IMR-90 (cell line): ENCODE results near the gene DYNC1H1. TPM values are rescaled to one million over a fixed set of nuclear protein-coding genes. Genes with fewer than 3 reads are reported as not detected.

Experiments
- ATAC-seq: fragments of 200-7000 bp; cut with Tn5 transposase; 2 replicates; pipeline ENCODE4 v1.9.1; 2020; ENCODE audit warnings: low read depth, mild to moderate bottlenecking, moderate library complexity
- BruUV-seq: library from RNA; stranded (reverse); fragments of 400-500 nt; replicated peaks from 2 replicates; lab custom pipeline; 2021; lab: Mats Ljungman, UMichigan
- CTCF ChIA-PET: fragments of 300-600 bp; formaldehyde crosslinking; extraction: SDS; loops from one replicate; lab custom pipeline; 2021; ENCODE audit warnings: antibody characterized with exemption; lab: Yijun Ruan, JAX
- POLR2A ChIA-PET: fragments of 300-600 bp; sonication (Branson Sonifier 250); formaldehyde crosslinking; loops from one replicate; lab custom pipeline; 2022; ENCODE audit warnings: antibody characterized with exemption; ENCODE audit not compliant: unreplicated experiment; lab: Charles Lee
- DNase-seq: peaks from one replicate; pipeline ENCODE4 v3.0.0; 2013
- H2AFZ ChIP-seq: replicated peaks from 2 replicates; pipeline ENCODE3; 2013; ENCODE audit warnings: low read length, mild to moderate bottlenecking; ENCODE audit not compliant: poor library complexity
- H2AK5ac ChIP-seq: 2 replicates; pipeline ENCODE4 v1.6.1; 2013; ENCODE audit warnings: low read depth, low read length, inconsistent platforms
- H2AK9ac ChIP-seq: replicated peaks from 2 replicates; pipeline ENCODE3; 2013; ENCODE audit warnings: mild to moderate bottlenecking, low read depth, low read length, moderate library complexity; ENCODE audit not compliant: poor library complexity
- H2BK120ac ChIP-seq: 2 replicates; pipeline ENCODE4 v1.6.1; 2013; ENCODE audit warnings: low read depth, low read length, inconsistent platforms
- H2BK15ac ChIP-seq: 3 replicates; pipeline ENCODE4 v1.6.1; 2013; ENCODE audit warnings: low read depth, low read length, inconsistent platforms
- H2BK20ac ChIP-seq: 2 replicates; pipeline ENCODE4 v1.6.1; 2013; ENCODE audit warnings: low read depth, mild to moderate bottlenecking, inconsistent platforms, low read length, moderate library complexity
- H2BK5ac ChIP-seq: 2 replicates; pipeline ENCODE4 v1.6.1; 2013; ENCODE audit warnings: mild to moderate bottlenecking, low read depth, low read length, inconsistent platforms; ENCODE audit not compliant: poor library complexity, severe bottlenecking
- H3K14ac ChIP-seq: replicated peaks from 2 replicates; pipeline ENCODE4 v1.6.1; 2013; ENCODE audit warnings: low read depth, low read length, inconsistent platforms
- H3K18ac ChIP-seq: 2 replicates; pipeline ENCODE4 v1.6.1; 2013; ENCODE audit warnings: low read depth, low read length, control low read depth
- H3K23ac ChIP-seq: 2 replicates; pipeline ENCODE4 v1.6.1; 2013; ENCODE audit warnings: low read depth, low read length, inconsistent platforms
- H3K27ac ChIP-seq: 2 replicates; pipeline ENCODE4 v1.5.1; 2013; ENCODE audit warnings: mild to moderate bottlenecking, control low read depth, low read length; ENCODE audit not compliant: insufficient read depth
- H3K27me3 ChIP-seq: 2 replicates; pipeline ENCODE4 v1.6.1; 2013; ENCODE audit warnings: low read length; ENCODE audit not compliant: control insufficient read depth, insufficient read depth
- H3K36me3 ChIP-seq: 2 replicates; pipeline ENCODE4 v1.6.1; 2013; ENCODE audit warnings: low read length, mixed read lengths; ENCODE audit not compliant: control insufficient read depth, insufficient read depth
- H3K4ac ChIP-seq: 2 replicates; pipeline ENCODE4 v1.6.1; 2013; ENCODE audit warnings: low read depth, low read length, inconsistent platforms
- H3K4me1 ChIP-seq: 2 replicates; pipeline ENCODE4 v1.6.1; 2013; ENCODE audit warnings: low read length, mixed read lengths; ENCODE audit not compliant: control insufficient read depth, insufficient read depth
- H3K4me2 ChIP-seq: 2 replicates; pipeline ENCODE4 v1.6.1; 2013; ENCODE audit warnings: low read depth, mild to moderate bottlenecking, control low read depth, low read length, moderate library complexity
- H3K4me3 ChIP-seq: 2 replicates; pipeline ENCODE4 v1.5.1; 2013; ENCODE audit warnings: low read depth, mild to moderate bottlenecking, control low read depth, low read length, moderate library complexity; ENCODE audit not compliant: insufficient read depth
- H3K56ac ChIP-seq: 2 replicates; pipeline ENCODE4 v1.6.1; 2013; ENCODE audit warnings: low read length, inconsistent platforms; ENCODE audit not compliant: insufficient read depth; ENCODE audit errors: extremely low read depth
- H3K79me1 ChIP-seq, 2 experiments: 2 replicates each; pipeline ENCODE4 v1.6.1; 2013; ENCODE audit warnings: low read length in 2 of 2, inconsistent platforms in 1 of 2, low read depth in 1 of 2
- H3K9ac ChIP-seq: 2 replicates; pipeline ENCODE4 v1.6.1; 2013; ENCODE audit warnings: low read depth, low read length, control low read depth
- H3K9me1 ChIP-seq: 2 replicates; pipeline ENCODE4 v1.6.1; 2013; ENCODE audit warnings: low read length, inconsistent platforms; ENCODE audit not compliant: insufficient read depth
- H3K9me3 ChIP-seq: 2 replicates; pipeline ENCODE4 v1.6.1; 2013; ENCODE audit warnings: low read length; ENCODE audit not compliant: control insufficient read depth, insufficient read depth
- H4K20me1 ChIP-seq: 2 replicates; pipeline ENCODE4 v1.6.1; 2013; ENCODE audit warnings: low read length, inconsistent platforms; ENCODE audit not compliant: insufficient read depth
- H4K5ac ChIP-seq: 2 replicates; pipeline ENCODE4 v1.6.1; 2013; ENCODE audit warnings: mild to moderate bottlenecking, low read depth, low read length, control low read depth
- H4K8ac ChIP-seq, 2 experiments: 2 replicates each; pipeline ENCODE4 v1.6.1; 2013; ENCODE audit warnings: low read depth in 2 of 2, low read length in 2 of 2, control low read depth in 1 of 2, inconsistent platforms in 1 of 2
- H4K91ac ChIP-seq: 2 replicates; pipeline ENCODE4 v1.6.1; 2013; ENCODE audit warnings: low read depth, low read length, inconsistent platforms; ENCODE audit not compliant: insufficient read depth
- BHLHE40 ChIP-seq: fragments of 150-350 bp; IDR thresholded peaks from 2 replicates; pipeline ENCODE4 v1.6.1; 2016; ENCODE audit warnings: mild to moderate bottlenecking, low read depth, low read length
- CEBPB ChIP-seq: IDR thresholded peaks from 2 replicates; pipeline ENCODE4 v1.6.1; 2012; ENCODE audit warnings: low read depth, low read length, improper control_type of control experiment
- CHD1 ChIP-seq: IDR thresholded peaks from 2 replicates; pipeline ENCODE4 v1.6.1; 2012; ENCODE audit warnings: low read depth, low read length, improper control_type of control experiment
- CTCF ChIP-seq: conservative IDR thresholded peaks from 2 replicates; pipeline ENCODE4 v1.5.1; 2012; ENCODE audit warnings: mild to moderate bottlenecking, low read depth, low read length, improper control_type of control experiment
- ELK1 ChIP-seq: fragments of 150-350 bp; IDR thresholded peaks from 2 replicates; pipeline ENCODE4 v1.6.1; 2016; ENCODE audit warnings: low read depth, mild to moderate bottlenecking, low read length, moderate library complexity, borderline replicate concordance
- FOS ChIP-seq: fragments of 150-350 bp; IDR thresholded peaks from 2 replicates; pipeline ENCODE4 v1.6.1; 2016; ENCODE audit warnings: low read depth, low read length
- MAFK ChIP-seq: IDR thresholded peaks from 2 replicates; pipeline ENCODE4 v1.6.1; 2012; ENCODE audit warnings: low read depth, low read length, improper control_type of control experiment
- MXI1 ChIP-seq: IDR thresholded peaks from 2 replicates; pipeline ENCODE4 v1.6.1; 2012; ENCODE audit warnings: low read depth, mild to moderate bottlenecking, low read length, moderate library complexity, borderline replicate concordance
- POLR2A ChIP-seq: IDR thresholded peaks from 2 replicates; pipeline ENCODE4 v1.6.1; 2012; ENCODE audit warnings: mild to moderate bottlenecking, low read depth, low read length
- RAD21 ChIP-seq: IDR thresholded peaks from 2 replicates; pipeline ENCODE4 v1.6.1; 2012; ENCODE audit warnings: low read length, improper control_type of control experiment
- RCOR1 ChIP-seq: IDR thresholded peaks from 2 replicates; pipeline ENCODE4 v1.6.1; 2012; ENCODE audit warnings: mild to moderate bottlenecking, low read length, improper control_type of control experiment; ENCODE audit not compliant: insufficient replicate concordance
- RFX5 ChIP-seq: IDR thresholded peaks from 2 replicates; pipeline ENCODE4 v1.8.0; 2012; ENCODE audit warnings: low read depth, mild to moderate bottlenecking, low read length, moderate library complexity
- USF2 ChIP-seq: fragments of 150-350 bp; IDR thresholded peaks from 2 replicates; pipeline ENCODE4 v1.6.1; 2017; ENCODE audit warnings: mild to moderate bottlenecking, antibody characterized with exemption, low read length, low read depth
- WGBS, 2 experiments: methylation state at CpG; one replicate each; pipeline versions ENCODE4 v1.1.5 to v1.1.7; 2013; ENCODE audit warnings: missing lambda C conversion rate in 2 of 2; ENCODE audit not compliant: insufficient read length in 1 of 2; ENCODE audit errors: extremely low coverage in 2 of 2; 5-methylcytosine and 5-hydroxymethylcytosine counted together
- dilution Hi-C: fragments of 300-500 bp; cut with HindIII; formaldehyde crosslinking; loops from one replicate; pipeline ENCODE4 v1.14.3; 2018; ENCODE audit warnings: low sequenced_read_pairs; ENCODE audit not compliant: unreplicated experiment
- in situ Hi-C: fragments of 300-500 bp; cut with MboI; formaldehyde crosslinking; loops from 3 replicates; pipeline ENCODE4 v1.14.3; 2019; ENCODE audit warnings: low sequenced_read_pairs, inconsistent platforms, mixed read lengths
- intact Hi-C: fragments of 100-400 bp; cut with micrococcal nuclease; formaldehyde crosslinking; loops from 2 replicates; pipeline ENCODE4 v1.10.0; 2022
- polyA plus RNA-seq, 3 experiments: library from polyadenylated mRNA; depleted of rRNA; stranded (reverse); fragments of >200 nt; gene quantifications; 2 replicates each; pipeline ENCODE4 v1.2.3, GENCODE V29; 2012; ENCODE audit warnings: low replicate concordance in 1 of 3
- total RNA-seq: library from RNA; depleted of rRNA; stranded (reverse); fragments of >200 nt; gene quantifications from 2 replicates; pipeline ENCODE4 v1.2.3, GENCODE V29; 2012

DYNC1H1 gene
- total and polyA plus RNA-seq, 2 of the 4 experiments (the other 2 are of a cell fraction), result 240 to 670 TPM

GRCh38 chr14:101929096-101929495 is 35.3 kb upstream of the DYNC1H1 start:
- Histone ChIP-seq H2AK5ac (peak overlapping the region; percentile 20; the same call in 1 of the 2 replicates), H3K36me3 (peaks cover 9% of the 10 kb centered on the region; the same call in 1 of the 2 replicates), H3K4me1 (peaks cover 4% of the 10 kb centered on the region), H2BK120ac (no peak overlapping the region), H4K8ac (no peak overlapping the region), H3K27ac (no peak overlapping the region), H4K91ac (no peak overlapping the region), H3K4ac (no peak overlapping the region), H3K9me1 (peaks cover 8% of the 10 kb centered on the region), H2AFZ (no peak overlapping the region), H3K23ac (no peak overlapping the region), H3K79me1 (peaks cover 6 to 8% of the 10 kb centered on the region in 2 experiments), H3K9ac (no peak overlapping the region), H3K27me3 (no peaks in the 10 kb centered on the region), H2BK20ac (no peak overlapping the region), H3K56ac (no peak overlapping the region), H3K4me3 (no peak overlapping the region), H3K14ac (no peak overlapping the region), H2BK15ac (no peak overlapping the region), H2AK9ac (no peak overlapping the region), H3K4me2 (no peak overlapping the region), H3K9me3 (no peaks in the 10 kb centered on the region), H2BK5ac (no peak overlapping the region), H4K5ac (no peak overlapping the region), H4K20me1 (peaks cover 5% of the 10 kb centered on the region; the same call in 1 of the 2 replicates), H3K18ac (no peak overlapping the region)
- BruUV-seq, result no TSS peak
- in situ Hi-C loops, result no loop called here
- POLR2A ChIA-PET, result no interaction called here
- TF ChIP-seq CEBPB (no peak), CTCF (no peak), MAFK (no peak), RCOR1 (no peak), FOS (no peak), CHD1 (no peak), RAD21 (no peak), POLR2A (no peak), BHLHE40 (no peak), USF2 (no peak), RFX5 (no peak), ELK1 (no peak), MXI1 (no peak)
- CTCF ChIA-PET, result no interaction called here
- DNase-seq, result no peak
- dilution Hi-C loops, result no loop called here
- ATAC-seq, result no peak
- intact Hi-C loops, result loop anchor here (10.0 kb wide), 1 partner anchor 154 kb away; no protein-coding TSS in a partner anchor
- 100% methylated on average over 1 of the region's 10 CpGs; no CpG with 5 or more reads in 1 of the 2 experiments for WGBS, 2 experiments
